A673 (cell line): ENCODE results near the gene GIMAP5. TPM values are rescaled to one million over a fixed set of nuclear protein-coding genes. Genes with fewer than 3 reads are reported as not detected.

ENCODE experiments used
- BruUV-seq: library from RNA; stranded (reverse); fragments of 400-500 nt; replicated peaks from 2 replicates; lab custom pipeline; 2021; lab: Mats Ljungman, UMichigan
- CTCF ChIA-PET: fragments of 300-600 bp; sonication (Branson Sonifier 250); formaldehyde crosslinking; loops from one replicate; lab custom pipeline; 2022; ENCODE audit warnings: antibody characterized with exemption; lab: Charles Lee
- POLR2A ChIA-PET: fragments of 300-600 bp; sonication (Branson Sonifier 250); formaldehyde crosslinking; loops from one replicate; lab custom pipeline; 2022; ENCODE audit warnings: antibody characterized with exemption; ENCODE audit not compliant: low non-redundant PET; lab: Charles Lee
- DNase-seq: peaks from one replicate; pipeline ENCODE4 v3.0.0-alpha.2; 2015; ENCODE audit warnings: low spot score
- H3K27ac ChIP-seq: fragments of 200-600 bp; sonication (generic); 2 replicates; pipeline ENCODE4 v1.5.1; 2016; ENCODE audit warnings: mixed run types, low read depth, mild to moderate bottlenecking, mixed read lengths, antibody characterized with exemption, low read length; ENCODE audit not compliant: poor library complexity, severe bottlenecking
- H3K27me3 ChIP-seq: fragments of 200-600 bp; sonication (generic); replicated peaks from 2 replicates; pipeline ENCODE4 v1.6.1; 2017; ENCODE audit warnings: mixed run types, low read depth, mild to moderate bottlenecking, mixed read lengths, antibody characterized with exemption, low read length; ENCODE audit not compliant: insufficient read depth, poor library complexity
- H3K36me3 ChIP-seq: fragments of 200-600 bp; sonication (generic); 2 replicates; pipeline ENCODE4 v1.6.1; 2016; ENCODE audit warnings: mixed run types, mild to moderate bottlenecking, mixed read lengths, antibody characterized with exemption, low read length; ENCODE audit not compliant: insufficient read depth, poor library complexity, severe bottlenecking
- H3K4me1 ChIP-seq: fragments of 200-600 bp; sonication (generic); 2 replicates; pipeline ENCODE4 v1.6.1; 2017; ENCODE audit warnings: mixed run types, mild to moderate bottlenecking, mixed read lengths, antibody characterized with exemption, low read length; ENCODE audit not compliant: insufficient read depth, poor library complexity, severe bottlenecking
- H3K4me3 ChIP-seq: fragments of 200-600 bp; sonication (generic); 2 replicates; pipeline ENCODE4 v1.5.1; 2016; ENCODE audit warnings: low read depth, mixed run types, mild to moderate bottlenecking, mixed read lengths, low read length; ENCODE audit not compliant: poor library complexity, severe bottlenecking
- H3K9me3 ChIP-seq: fragments of 200-600 bp; sonication (generic); 2 replicates; pipeline ENCODE4 v1.6.1; 2016; ENCODE audit warnings: mixed run types, low read depth, mild to moderate bottlenecking, mixed read lengths, antibody characterized with exemption, low read length; ENCODE audit not compliant: poor library complexity, severe bottlenecking
- CTCF ChIP-seq: fragments of 300-800, 200-600 bp; sonication (generic); conservative IDR thresholded peaks from 2 replicates; pipeline ENCODE4 v1.5.1; 2017; ENCODE audit warnings: low read depth, mild to moderate bottlenecking, antibody characterized with exemption, low read length, moderate library complexity, mixed read lengths
- EZH2 ChIP-seq: fragments of 200-600 bp; sonication (generic); IDR thresholded peaks from 2 replicates; pipeline ENCODE4 v1.6.1; 2017; ENCODE audit warnings: borderline replicate concordance, low read depth, mild to moderate bottlenecking, mixed read lengths, antibody characterized with exemption, low read length; ENCODE audit not compliant: poor library complexity, severe bottlenecking
- intact Hi-C: fragments of 100-400 bp; cut with micrococcal nuclease; formaldehyde crosslinking; loops from one replicate; pipeline ENCODE4 v1.10.0; 2022; ENCODE audit not compliant: unreplicated experiment
- total RNA-seq: library from RNA; stranded (reverse); gene quantifications from 2 replicates; pipeline ENCODE4 v1.2.3, GENCODE V29; 2021

GIMAP5 gene
- total RNA-seq, 1 experiment from 2014 or later = 0.58 TPM

GRCh38 chr7:150703209-150703608 is 34.0 kb upstream of the GIMAP5 start:
- intact Hi-C loops = no loop called here
- H3K27me3 ChIP-seq = no peaks in the 10 kb centered on the region
- no peaks in the 10 kb centered on the region for H3K36me3 ChIP-seq
- H3K9me3 ChIP-seq = peaks cover 8% of the 10 kb centered on the region
- H3K27ac ChIP-seq = no peak overlapping the region
- ChIA-PET POLR2A (no interaction called here), CTCF (no interaction called here)
- DNase-seq = no peak
- TF ChIP-seq EZH2 (no peak), CTCF (no peak)
- H3K4me1 ChIP-seq = no peaks in the 10 kb centered on the region
- no peak overlapping the region for H3K4me3 ChIP-seq
- no TSS peak for BruUV-seq

- no peaks in the 10 kb centered on the region for H3K36me3 ChIP-seq
- POLR2A ChIA-PET = no interaction called here
- DNase-seq = no peak
- H3K27ac ChIP-seq = no peak overlapping the region
- CTCF ChIA-PET = interaction anchor here (0.6 kb wide), 1 partner anchor 187 kb away, joined by 3 read pairs; no protein-coding TSS in a partner anchor
- no peaks in the 10 kb centered on the region for H3K4me1 ChIP-seq
- no peaks in the 10 kb centered on the region for H3K27me3 ChIP-seq
- no peak overlapping the region for H3K4me3 ChIP-seq
- TF ChIP-seq CTCF = no peak
- TF ChIP-seq EZH2 = no peak
- no peaks in the 10 kb centered on the region for H3K9me3 ChIP-seq
- intact Hi-C loops = no loop called here
- no TSS peak for BruUV-seq
Measured at GRCh38 chr7:150715293-150715692, 21.9 kb upstream of the GIMAP5 start.

GRCh38 chr7:150715738-150716137 is 21.5 kb upstream of the GIMAP5 start:
- Histone ChIP-seq H3K27ac (no peak overlapping the region), H3K4me3 (no peak overlapping the region), H3K4me1 (no peaks in the 10 kb centered on the region), H3K27me3 (no peaks in the 10 kb centered on the region), H3K36me3 (no peaks in the 10 kb centered on the region), H3K9me3 (no peaks in the 10 kb centered on the region)
- BruUV-seq = no TSS peak
- no peak for DNase-seq
- intact Hi-C loops = no loop called here
- CTCF ChIA-PET = interaction anchor here (0.6 kb wide), 1 partner anchor 186 kb away, joined by 3 read pairs; no protein-coding TSS in a partner anchor
- POLR2A ChIA-PET = no interaction called here
- TF ChIP-seq CTCF (no peak), EZH2 (no peak)
